ENCODE data around the gene UNC79.
"Not testable (repeated sequence)": the region's sequence is repeated elsewhere in the genome, so short reads cannot be mapped to it uniquely, and the experiment has no call there.

The UNC79 gene

DNA sequence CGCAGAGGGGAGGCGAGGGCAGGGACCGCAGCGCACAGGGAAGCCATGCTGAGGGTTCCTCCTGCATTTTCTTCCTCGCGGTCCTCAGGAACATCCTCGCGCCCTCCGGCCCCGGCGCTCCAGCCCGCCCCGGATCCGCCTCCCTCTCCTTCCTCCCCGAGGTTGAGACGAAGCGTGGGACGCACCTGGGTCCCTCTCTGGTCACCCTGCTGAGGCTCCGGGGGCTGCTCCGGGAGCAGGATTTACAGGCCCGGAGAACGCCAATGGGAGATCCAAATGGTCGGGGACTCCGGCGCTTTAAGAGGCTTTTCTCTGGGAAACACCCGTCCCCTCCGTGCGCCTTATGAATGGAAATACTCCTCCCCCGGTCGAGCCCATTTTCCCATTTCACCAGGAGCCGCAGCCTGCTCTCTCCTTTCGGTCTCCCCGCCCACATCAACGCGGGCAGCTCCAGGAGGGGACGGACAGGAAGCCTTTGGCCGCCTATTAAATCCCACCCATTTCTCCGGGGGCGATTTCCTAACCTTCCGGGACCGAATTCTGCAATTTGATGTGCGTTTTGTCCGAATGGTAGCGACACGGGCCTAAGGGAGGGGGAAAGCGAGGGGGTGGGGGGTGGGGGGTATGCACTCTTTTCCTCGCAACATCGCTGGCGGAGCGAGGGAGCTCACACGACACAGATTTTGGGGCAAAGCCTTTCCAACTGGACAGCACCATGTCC, at the start of gene UNC79:
Gene UNC79, plus strand, starts transcription at position 625 of the 721 bp plus-strand sequence. Its CDS starts 91 bp downstream, at position 716.
- Histone ChIP-seq H3K9me3 (ENCODE audit: low read length) (0 out of 2 replicates have a peak, but pooled peaks cover 6% of the 10 kb centered on the region), H3K9ac (ENCODE audit: low read length) (no peak within 1 kb of the TSS), H3K4me2 (ENCODE audit: low read length) (no peak within 1 kb of the TSS), H3K27ac (ENCODE audit: low read depth, low read length, poor library complexity, severe bottlenecking) (no peak within 1 kb of the TSS), H3F3A (ENCODE audit: insufficient read depth, low read length) (no peaks in the 10 kb centered on the region), H3K9me2 (ENCODE audit: low read depth, low read length) (no peaks in the 10 kb centered on the region), H3K27me3 (ENCODE audit: insufficient read depth, low read length) (no peaks in the 10 kb centered on the region), H4K20me1 (ENCODE audit: insufficient read depth, low read length) (no peaks in the 10 kb centered on the region), H3K79me2 (ENCODE audit: insufficient read depth, low read length) (no peaks in the 10 kb centered on the region), H2AFZ (ENCODE audit: low read length) (no peak within 1 kb of the TSS), H3K36me3 (ENCODE audit: insufficient read depth, low read length) (no peaks in the 10 kb centered on the region), H3K4me1 (ENCODE audit: insufficient read depth, low read length, severe bottlenecking) (no peaks in the 10 kb centered on the region), H3K4me3 (ENCODE audit: low read depth, low read length, poor library complexity, severe bottlenecking) (no peak within 1 kb of the TSS)
- TF ChIP-seq EZH2 (IDR thresholded peaks at IDR 0.05; ENCODE audit: borderline replicate concordance, low read length) = no peak
- TF ChIP-seq, protein P1, sequence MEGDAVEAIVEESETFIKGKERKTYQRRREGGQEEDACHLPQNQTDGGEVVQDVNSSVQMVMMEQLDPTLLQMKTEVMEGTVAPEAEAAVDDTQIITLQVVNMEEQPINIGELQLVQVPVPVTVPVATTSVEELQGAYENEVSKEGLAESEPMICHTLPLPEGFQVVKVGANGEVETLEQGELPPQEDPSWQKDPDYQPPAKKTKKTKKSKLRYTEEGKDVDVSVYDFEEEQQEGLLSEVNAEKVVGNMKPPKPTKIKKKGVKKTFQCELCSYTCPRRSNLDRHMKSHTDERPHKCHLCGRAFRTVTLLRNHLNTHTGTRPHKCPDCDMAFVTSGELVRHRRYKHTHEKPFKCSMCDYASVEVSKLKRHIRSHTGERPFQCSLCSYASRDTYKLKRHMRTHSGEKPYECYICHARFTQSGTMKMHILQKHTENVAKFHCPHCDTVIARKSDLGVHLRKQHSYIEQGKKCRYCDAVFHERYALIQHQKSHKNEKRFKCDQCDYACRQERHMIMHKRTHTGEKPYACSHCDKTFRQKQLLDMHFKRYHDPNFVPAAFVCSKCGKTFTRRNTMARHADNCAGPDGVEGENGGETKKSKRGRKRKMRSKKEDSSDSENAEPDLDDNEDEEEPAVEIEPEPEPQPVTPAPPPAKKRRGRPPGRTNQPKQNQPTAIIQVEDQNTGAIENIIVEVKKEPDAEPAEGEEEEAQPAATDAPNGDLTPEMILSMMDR (IDR thresholded peaks at IDR 0.05; ENCODE audit: low read length) = no peak

DNA sequence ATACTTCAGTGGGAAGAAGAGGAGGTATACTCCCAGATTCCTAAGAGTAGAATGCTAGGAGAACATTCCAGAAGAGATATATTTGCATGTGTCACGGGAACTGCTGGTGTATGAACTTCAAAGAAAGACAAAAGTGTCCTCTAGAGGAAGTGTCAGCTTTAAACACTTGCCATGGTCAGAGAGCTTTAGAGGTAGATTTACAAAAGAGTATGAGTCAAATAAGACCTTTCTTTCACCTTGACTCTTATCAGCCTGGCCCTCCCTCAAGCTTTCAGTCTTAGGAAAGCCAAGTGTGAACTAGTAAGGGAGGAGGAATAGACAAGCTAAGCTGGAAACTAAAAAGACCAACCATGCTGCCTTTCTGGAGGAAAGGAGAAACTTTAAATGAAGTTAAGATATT, 49.1 kb upstream of the UNC79 start:
- H3F3A ChIP-seq (ENCODE audit: insufficient read depth, low read length) = no peaks in the 10 kb centered on the region
- H3K4me2 ChIP-seq (ENCODE audit: low read length) = no peak overlapping the region
- TF ChIP-seq, protein P1 (IDR thresholded peaks at IDR 0.05; ENCODE audit: low read length) = no peak
- no peak for TF ChIP-seq EZH2 (IDR thresholded peaks at IDR 0.05; ENCODE audit: borderline replicate concordance, low read length)
- no peaks in the 10 kb centered on the region for H3K27me3 ChIP-seq (ENCODE audit: insufficient read depth, low read length)
- no peaks in the 10 kb centered on the region for H4K20me1 ChIP-seq (ENCODE audit: insufficient read depth, low read length)
- H3K27ac ChIP-seq (ENCODE audit: low read depth, low read length, poor library complexity, severe bottlenecking) = no peak overlapping the region
- H3K4me3 ChIP-seq (ENCODE audit: low read depth, low read length, poor library complexity, severe bottlenecking) = no peak overlapping the region
- H3K4me1 ChIP-seq (ENCODE audit: insufficient read depth, low read length, severe bottlenecking) = no peaks in the 10 kb centered on the region
- no peaks in the 10 kb centered on the region for H3K79me2 ChIP-seq (ENCODE audit: insufficient read depth, low read length)
- H3K9ac ChIP-seq (ENCODE audit: low read length) = no peak overlapping the region
- H3K9me2 ChIP-seq (ENCODE audit: low read depth, low read length) = no peaks in the 10 kb centered on the region
- H3K9me3 ChIP-seq (ENCODE audit: low read length) = no peaks in the 10 kb centered on the region
- H3K36me3 ChIP-seq (ENCODE audit: insufficient read depth, low read length) = no peaks in the 10 kb centered on the region
- no peak overlapping the region for H2AFZ ChIP-seq (ENCODE audit: low read length)

DNA sequence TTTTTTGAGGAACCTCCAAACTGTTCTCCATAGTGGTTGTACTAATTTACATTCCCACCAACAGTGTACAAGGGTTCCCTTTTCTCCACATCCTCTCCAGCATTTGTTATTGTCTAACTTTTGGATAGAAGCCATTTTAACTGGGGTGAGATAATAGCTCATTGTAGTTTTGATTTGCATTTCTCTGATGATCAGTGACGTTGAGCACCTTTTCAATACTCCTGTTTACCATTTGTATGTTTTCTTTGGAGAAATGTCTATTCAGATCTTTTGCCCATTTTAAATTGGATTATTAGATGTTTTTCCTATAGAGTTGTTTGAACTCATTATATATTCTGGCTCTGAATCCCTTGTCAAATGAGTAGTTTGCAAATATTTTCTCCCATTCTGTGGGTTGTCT, 46.5 kb upstream of the UNC79 start:
- H3K27ac ChIP-seq (ENCODE audit: low read depth, low read length, poor library complexity, severe bottlenecking); H3K9ac ChIP-seq (ENCODE audit: low read length); H3F3A ChIP-seq (ENCODE audit: insufficient read depth, low read length); H3K36me3 ChIP-seq (ENCODE audit: insufficient read depth, low read length); H3K4me2 ChIP-seq (ENCODE audit: low read length); H3K79me2 ChIP-seq (ENCODE audit: insufficient read depth, low read length); H3K4me3 ChIP-seq (ENCODE audit: low read depth, low read length, poor library complexity, severe bottlenecking); H3K9me3 ChIP-seq (ENCODE audit: low read length); H4K20me1 ChIP-seq (ENCODE audit: insufficient read depth, low read length); H2AFZ ChIP-seq (ENCODE audit: low read length); H3K4me1 ChIP-seq (ENCODE audit: insufficient read depth, low read length, severe bottlenecking); H3K9me2 ChIP-seq (ENCODE audit: low read depth, low read length); H3K27me3 ChIP-seq (ENCODE audit: insufficient read depth, low read length): not testable (repeated sequence)

DNA sequence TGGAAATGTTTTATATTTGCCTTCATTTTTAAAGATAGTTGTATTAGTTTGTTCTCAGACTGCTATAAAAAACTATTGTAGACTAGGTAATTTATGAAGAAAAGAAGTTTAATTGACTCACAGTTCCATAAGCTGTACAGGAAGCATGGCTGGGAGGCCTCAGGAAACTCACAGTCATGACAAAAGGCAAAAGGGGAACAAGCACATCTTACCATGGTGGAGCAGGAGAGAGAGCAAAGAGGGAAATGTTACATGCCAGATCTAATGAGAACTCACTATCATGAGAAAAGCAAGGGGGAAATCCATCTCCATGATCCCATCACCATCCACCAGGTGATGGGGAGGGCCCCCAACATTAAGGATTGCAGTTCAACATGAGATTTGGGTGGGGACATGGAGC, 35.5 kb upstream of the UNC79 start:
- Histone ChIP-seq H3F3A (ENCODE audit: insufficient read depth, low read length) (no peaks in the 10 kb centered on the region), H3K36me3 (ENCODE audit: insufficient read depth, low read length) (no peaks in the 10 kb centered on the region), H4K20me1 (ENCODE audit: insufficient read depth, low read length) (no peaks in the 10 kb centered on the region), H3K27ac (ENCODE audit: low read depth, low read length, poor library complexity, severe bottlenecking) (no peak overlapping the region), H3K79me2 (ENCODE audit: insufficient read depth, low read length) (no peaks in the 10 kb centered on the region), H3K4me1 (ENCODE audit: insufficient read depth, low read length, severe bottlenecking) (no peaks in the 10 kb centered on the region), H3K9me2 (ENCODE audit: low read depth, low read length) (no peaks in the 10 kb centered on the region), H3K9me3 (ENCODE audit: low read length) (peaks cover 4% of the 10 kb centered on the region; the same call in 1 of the 2 replicates), H3K9ac (ENCODE audit: low read length) (no peak overlapping the region), H3K4me2 (ENCODE audit: low read length) (no peak overlapping the region), H3K4me3 (ENCODE audit: low read depth, low read length, poor library complexity, severe bottlenecking) (no peak overlapping the region), H2AFZ (ENCODE audit: low read length) (no peak overlapping the region), H3K27me3 (ENCODE audit: insufficient read depth, low read length) (no peaks in the 10 kb centered on the region)
- TF ChIP-seq EZH2 (IDR thresholded peaks at IDR 0.05; ENCODE audit: borderline replicate concordance, low read length) = no peak
- TF ChIP-seq, protein P1 (IDR thresholded peaks at IDR 0.05; ENCODE audit: low read length) = no peak

Data from OCI-LY1 (cell line).